Panc1 (cell line): ENCODE measurements around the gene SPRED2. TPM values are rescaled to one million over a fixed set of nuclear protein-coding genes. Genes with fewer than 3 reads are reported as not detected.

ENCODE experiments used
- ATAC-seq: fragments of 200-7000 bp; cut with Tn5 transposase; 2 replicates; pipeline ENCODE4 v1.9.1; 2020; ENCODE audit warnings: mild to moderate bottlenecking, moderate library complexity
- BruUV-seq: library from RNA; stranded (reverse); fragments of 400-500 nt; replicated peaks from 2 replicates; lab custom pipeline; 2021; lab: Mats Ljungman, UMichigan
- CTCF ChIA-PET: fragments of 300-600 bp; sonication (Branson Sonifier 250); formaldehyde crosslinking; loops from one replicate; lab custom pipeline; 2022; ENCODE audit warnings: antibody characterized with exemption; lab: Charles Lee
- POLR2A ChIA-PET: fragments of 300-600 bp; sonication (Branson Sonifier 250); formaldehyde crosslinking; loops from one replicate; lab custom pipeline; 2022; ENCODE audit warnings: antibody characterized with exemption; lab: Charles Lee
- DNase-seq: peaks from one replicate; pipeline ENCODE4 v3.0.0-alpha.2; 2010; ENCODE audit warnings: low read depth, low spot score
- H3K27ac ChIP-seq: 2 replicates; pipeline ENCODE4 v1.5.1; 2011; ENCODE audit warnings: mild to moderate bottlenecking, low read length, inconsistent platforms
- H3K27me3 ChIP-seq: fragments of 200-500 bp; sonication (Bioruptor generic); 2 replicates; pipeline ENCODE4 v1.6.0; 2014; ENCODE audit warnings: low read length, inconsistent platforms; ENCODE audit not compliant: control insufficient read depth, insufficient read depth
- H3K36me3 ChIP-seq: fragments of 200-500 bp; sonication (Bioruptor generic); 2 replicates; pipeline ENCODE4 v1.5.1; 2014; ENCODE audit warnings: inconsistent platforms, mild to moderate bottlenecking, low read length, moderate library complexity; ENCODE audit not compliant: control insufficient read depth, insufficient read depth
- H3K4me1 ChIP-seq: 2 replicates; pipeline ENCODE4 v1.5.1; 2011; ENCODE audit warnings: inconsistent platforms, mild to moderate bottlenecking, low read length, moderate library complexity; ENCODE audit not compliant: control insufficient read depth, insufficient read depth
- H3K4me3 ChIP-seq, 2 experiments: 2 replicates each; pipeline ENCODE4 v1.5.1; 2011 to 2012; ENCODE audit warnings: low read depth in 2 of 2, low read length in 2 of 2, mild to moderate bottlenecking in 2 of 2, inconsistent platforms in 1 of 2, moderate library complexity in 1 of 2
- H3K9me3 ChIP-seq: fragments of 200-500 bp; sonication (Bioruptor generic); 2 replicates; pipeline ENCODE4 v1.5.1; 2014; ENCODE audit warnings: low read depth, mild to moderate bottlenecking, inconsistent platforms, low read length, moderate library complexity; ENCODE audit not compliant: control insufficient read depth, insufficient read depth
- CTCF ChIP-seq: fragments of 450-650 bp; IDR thresholded peaks from 2 replicates; pipeline ENCODE4 v1.5.1; 2017; ENCODE audit warnings: mild to moderate bottlenecking
- POLR2AphosphoS5 ChIP-seq: IDR thresholded peaks from 2 replicates; pipeline ENCODE4 v1.6.1; 2012; ENCODE audit warnings: mild to moderate bottlenecking, low read depth, low read length, moderate library complexity
- REST ChIP-seq, 2 experiments: IDR thresholded peaks; 2 replicates each; pipeline ENCODE4 v1.6.1; 2011 to 2012; ENCODE audit warnings: low read depth in 2 of 2, control low read depth in 1 of 2, low read length in 1 of 2, mild to moderate bottlenecking in 1 of 2, moderate library complexity in 1 of 2; ENCODE audit not compliant: insufficient read depth in 1 of 2
- SIN3A ChIP-seq: IDR thresholded peaks from 2 replicates; pipeline ENCODE4 v1.6.1; 2012; ENCODE audit warnings: low read depth, mild to moderate bottlenecking, low read length, moderate library complexity, borderline replicate concordance; ENCODE audit not compliant: insufficient read depth
- TCF7L2 ChIP-seq: IDR thresholded peaks from 2 replicates; pipeline ENCODE4 v1.6.1; 2011; ENCODE audit warnings: mild to moderate bottlenecking, low read depth, low read length, inconsistent platforms
- in situ Hi-C: cut with HindIII; loops from 2 replicates; pipeline ENCODE4 v1.10.0; 2016; ENCODE audit warnings: low sequenced_read_pairs, low pct_unique_long_range_greater_than_20kb
- intact Hi-C: fragments of 100-400 bp; cut with micrococcal nuclease; formaldehyde crosslinking; loops from one replicate; pipeline ENCODE4 v1.10.0; 2022; ENCODE audit not compliant: unreplicated experiment
- total RNA-seq: library from RNA; stranded (reverse); gene quantifications from one replicate; pipeline ENCODE4 v1.2.1, GENCODE V29; 2021; ENCODE audit not compliant: unreplicated experiment

The SPRED2 gene
- total RNA-seq, 1 experiment from 2014 or later = 60.1 TPM

- TF ChIP-seq SIN3A (no peak), TCF7L2 (no peak), CTCF (no peak), POLR2AphosphoS5 (peak; percentile 20), REST (IDR thresholded peaks at IDR 0.05; ENCODE audit: insufficient read depth in 1 of 2, low read depth in 2 of 2, low read length in 1 of 2) (no peak)
- no peaks in the 10 kb centered on the region for H3K27me3 ChIP-seq
- DNase-seq = no peak
Measured at GRCh38 chr2:65278531-65278981, 153.8 kb downstream of the SPRED2 start.

GRCh38 chr2:65277791-65278483 lies 154.5 kb downstream of the SPRED2 start:
- no TSS peak for BruUV-seq
- H3K4me3 ChIP-seq = no peak overlapping the region
- intact Hi-C loops (no loop called here), in situ Hi-C loops (no loop called here)
- peaks cover 8% of the 10 kb centered on the region; the same call in 1 of the 2 replicates for H3K4me1 ChIP-seq
- no peak for TF ChIP-seq SIN3A
- no peak; the same call in 1 of the 2 replicates for TF ChIP-seq POLR2AphosphoS5
- TF ChIP-seq REST (IDR thresholded peaks at IDR 0.05; ENCODE audit: insufficient read depth in 1 of 2, low read depth in 2 of 2, low read length in 1 of 2) = no peak
- no peak for TF ChIP-seq CTCF
- TF ChIP-seq TCF7L2 = no peak
- peaks cover under 1% of the 10 kb centered on the region; the same call in 1 of the 2 replicates for H3K36me3 ChIP-seq
- DNase-seq (no peak), ATAC-seq (peak; percentile 46)
- POLR2A ChIA-PET = no interaction called here
- no peaks in the 10 kb centered on the region for H3K27me3 ChIP-seq
- CTCF ChIA-PET = interaction anchor here (0.6 kb wide), 1 partner anchor 413 kb away, joined by 3 read pairs; no protein-coding TSS in a partner anchor
- H3K27ac ChIP-seq = no peak overlapping the region
- no peaks in the 10 kb centered on the region for H3K9me3 ChIP-seq

More at GRCh38 chr2:65278531-65278981, 153.8 kb downstream of the SPRED2 start:
- in situ Hi-C loops (no loop called here), intact Hi-C loops (no loop called here)
- ChIA-PET CTCF (interaction anchor here (0.6 kb wide), 1 partner anchor 414 kb away, joined by 3 read pairs; no protein-coding TSS in a partner anchor), POLR2A (no interaction called here)
- Histone ChIP-seq H3K4me1 (peaks cover 8% of the 10 kb centered on the region; the same call in 1 of the 2 replicates), H3K9me3 (no peaks in the 10 kb centered on the region), H3K36me3 (no peaks in the 10 kb centered on the region), H3K4me3 (no peak overlapping the region), H3K27ac (no peak overlapping the region)
- ATAC-seq = peak; percentile 39
- no TSS peak for BruUV-seq
